H1 (cell line): ENCODE measurements around the gene MACROD1. TPM values are rescaled to one million over a fixed set of nuclear protein-coding genes. Genes with fewer than 3 reads are reported as not detected.

ENCODE experiments used
- CTCF ChIA-PET: fragments of 300-600 bp; sonication (Branson Sonifier 250); formaldehyde crosslinking; loops from one replicate; lab custom pipeline; 2021; ENCODE audit not compliant: partially characterized antibody; lab: Charles Lee
- POLR2A ChIA-PET: fragments of 300-600 bp; sonication (Branson Sonifier 250); formaldehyde crosslinking; loops from one replicate; lab custom pipeline; 2021; ENCODE audit warnings: inconsistent platforms; ENCODE audit not compliant: partially characterized antibody; lab: Charles Lee
- DNase-seq, 2 experiments: peaks; one replicate each; pipeline versions ENCODE4 v3.0.0 to v3.0.0-alpha.2; 2010 to 2022; ENCODE audit warnings: low spot score in 2 of 2, low read depth in 1 of 2, mixed read lengths in 1 of 2
- FAIRE-seq: peaks from 2 replicates; lab custom pipeline; 2011; peaks lifted over from hg19 to GRCh38; lab: Jason Lieb, UNC
- H2AFZ ChIP-seq: 2 replicates; pipeline ENCODE4 v1.8.1; 2012; ENCODE audit warnings: low read length, inconsistent platforms
- H2AK5ac ChIP-seq: 2 replicates; pipeline ENCODE4 v1.6.1; 2013; ENCODE audit warnings: low read depth, low read length
- H2BK120ac ChIP-seq: replicated peaks from 2 replicates; pipeline ENCODE3; 2013; ENCODE audit warnings: low read depth, low read length, inconsistent platforms
- H2BK12ac ChIP-seq: 2 replicates; pipeline ENCODE4 v1.6.1; 2013; ENCODE audit warnings: low read depth, low read length
- H2BK15ac ChIP-seq: 2 replicates; pipeline ENCODE4 v1.6.1; 2013; ENCODE audit warnings: low read length
- H2BK20ac ChIP-seq: 2 replicates; pipeline ENCODE4 v1.6.1; 2013; ENCODE audit warnings: low read length
- H2BK5ac ChIP-seq: 2 replicates; pipeline ENCODE4 v1.6.1; 2013; ENCODE audit warnings: low read depth, low read length
- H3K14ac ChIP-seq: 2 replicates; pipeline ENCODE4 v1.6.1; 2013; ENCODE audit warnings: inconsistent platforms; ENCODE audit not compliant: insufficient read length
- H3K18ac ChIP-seq: 2 replicates; pipeline ENCODE4 v1.6.1; 2013; ENCODE audit warnings: low read length; ENCODE audit errors: extremely low read depth
- H3K23ac ChIP-seq: 2 replicates; pipeline ENCODE4 v1.6.1; 2013; ENCODE audit warnings: inconsistent platforms; ENCODE audit not compliant: insufficient read length
- H3K23me2 ChIP-seq: 2 replicates; pipeline ENCODE4 v1.6.1; 2013; ENCODE audit warnings: low read depth, low read length
- H3K27ac ChIP-seq: 2 replicates; pipeline ENCODE4 v1.6.1; 2011; ENCODE audit warnings: low read depth, low read length, inconsistent platforms
- H3K27me3 ChIP-seq, 4 experiments: replicated peaks in 1 of 4; 1 replicate in 1 of 4; 2 replicates in 3 of 4; pipeline versions ENCODE4 v1.6.1 to v1.8.1; 2011 to 2013; ENCODE audit warnings: low read length in 3 of 4, mild to moderate bottlenecking in 3 of 4, inconsistent platforms in 2 of 4, mixed read lengths in 2 of 4, moderate library complexity in 1 of 4; ENCODE audit not compliant: control insufficient read depth in 3 of 4, insufficient read depth in 3 of 4; ENCODE audit errors: extremely low read depth in 1 of 4
- H3K36me3 ChIP-seq, 4 experiments: 2 replicates each; pipeline versions ENCODE4 v1.6.1 to v1.8.1; 2011 to 2013; ENCODE audit warnings: mild to moderate bottlenecking in 4 of 4, low read length in 3 of 4, moderate library complexity in 2 of 4, control low read depth in 1 of 4, inconsistent platforms in 1 of 4; ENCODE audit not compliant: insufficient read depth in 4 of 4, control insufficient read depth in 2 of 4
- H3K4ac ChIP-seq: replicated peaks from 2 replicates; pipeline ENCODE3; 2013; ENCODE audit warnings: low read length, low read depth, mixed read lengths, inconsistent platforms; ENCODE audit not compliant: insufficient read length
- H3K4me1 ChIP-seq, 4 experiments: replicated peaks in 1 of 4; 1 replicate in 1 of 4; 2 replicates in 3 of 4; pipeline versions ENCODE4 v1.6.1 to v1.8.1; 2011 to 2013; ENCODE audit warnings: low read length in 3 of 4, inconsistent platforms in 2 of 4, mixed read lengths in 1 of 4; ENCODE audit not compliant: insufficient read depth in 4 of 4, control insufficient read depth in 3 of 4
- H3K4me2 ChIP-seq, 2 experiments: 2 replicates each; pipeline versions ENCODE4 v1.6.1 to v1.8.1; 2011 to 2013; ENCODE audit warnings: low read depth in 2 of 2, low read length in 2 of 2, control low read depth in 1 of 2, inconsistent platforms in 1 of 2, mild to moderate bottlenecking in 1 of 2; ENCODE audit not compliant: insufficient read depth in 1 of 2
- H3K4me3 ChIP-seq, 4 experiments: fragments of 200-600, 300-600 bp in 1 of 4; sonication (generic), shearing (Covaris generic), sonication (Bioruptor Twin) in 1 of 4; 2 replicates each; pipeline versions ENCODE4 v1.5.1 to v1.8.1; 2011 to 2016; ENCODE audit warnings: low read length in 4 of 4, low read depth in 3 of 4, control low read depth in 2 of 4, inconsistent platforms in 2 of 4, mild to moderate bottlenecking in 2 of 4, mixed read lengths in 1 of 4, moderate library complexity in 1 of 4; ENCODE audit not compliant: insufficient read depth in 2 of 4; ENCODE audit errors: extremely low read depth in 1 of 4
- H3K56ac ChIP-seq: replicated peaks from 2 replicates; pipeline ENCODE3; 2013; ENCODE audit warnings: low read depth, mild to moderate bottlenecking, mixed read lengths, low read length, inconsistent platforms; ENCODE audit not compliant: insufficient read length
- H3K79me1 ChIP-seq: 2 replicates; pipeline ENCODE4 v1.6.1; 2013; ENCODE audit warnings: low read depth, low read length, control low read depth
- H3K79me2 ChIP-seq, 2 experiments: 2 replicates each; pipeline versions ENCODE4 v1.6.1 to v1.8.1; 2012 to 2013; ENCODE audit warnings: low read length in 2 of 2, mild to moderate bottlenecking in 2 of 2, inconsistent platforms in 1 of 2; ENCODE audit not compliant: insufficient read depth in 2 of 2, control insufficient read depth in 1 of 2
- H3K9ac ChIP-seq, 4 experiments: replicated peaks in 1 of 4; 1 replicate in 1 of 4; 2 replicates in 3 of 4; pipeline versions ENCODE4 v1.6.1 to v1.8.1; 2011 to 2013; ENCODE audit warnings: low read depth in 3 of 4, low read length in 3 of 4, control low read depth in 2 of 4, mild to moderate bottlenecking in 2 of 4, moderate library complexity in 2 of 4, inconsistent platforms in 1 of 4; ENCODE audit errors: extremely low read depth in 1 of 4
- H3K9me3 ChIP-seq, 2 experiments: 2 replicates each; pipeline versions ENCODE4 v1.6.1 to v1.8.1; 2012 to 2013; ENCODE audit warnings: mild to moderate bottlenecking in 2 of 2, moderate library complexity in 2 of 2, control low read depth in 1 of 2, inconsistent platforms in 1 of 2, low read depth in 1 of 2, low read length in 1 of 2, mixed read lengths in 1 of 2; ENCODE audit not compliant: insufficient read depth in 2 of 2
- H4K20me1 ChIP-seq, 2 experiments: replicated peaks in 1 of 2; 2 replicates each; pipeline versions ENCODE3 to v1.8.1; 2011 to 2013; ENCODE audit warnings: inconsistent platforms in 2 of 2, low read length in 2 of 2, mild to moderate bottlenecking in 1 of 2; ENCODE audit not compliant: insufficient read depth in 2 of 2, control insufficient read depth in 1 of 2
- H4K5ac ChIP-seq: 2 replicates; pipeline ENCODE4 v1.6.1; 2013; ENCODE audit warnings: low read length, low read depth, mixed read lengths, inconsistent platforms; ENCODE audit not compliant: insufficient read length
- H4K8ac ChIP-seq: 2 replicates; pipeline ENCODE4 v1.8.0; 2013; ENCODE audit warnings: mild to moderate bottlenecking, moderate library complexity, low read length, inconsistent platforms; ENCODE audit not compliant: insufficient read depth; ENCODE audit errors: extremely low read depth
- H4K91ac ChIP-seq: replicated peaks from 2 replicates; pipeline ENCODE3; 2013; ENCODE audit warnings: low read length, mixed read lengths, inconsistent platforms; ENCODE audit not compliant: insufficient read length
- ASH2L ChIP-seq: fragments of 200-600, 300-600 bp; sonication (generic); IDR thresholded peaks from one replicate; pipeline ENCODE4 v1.7.1; 2017; ENCODE audit warnings: low read length
- BRCA1 ChIP-seq: IDR thresholded peaks from 2 replicates; pipeline ENCODE4 v1.6.1; 2012; ENCODE audit warnings: low read depth, low read length, improper control_type of control experiment
- FOSL1 ChIP-seq: IDR thresholded peaks from 2 replicates; pipeline ENCODE4 v1.6.1; 2011; ENCODE audit warnings: mild to moderate bottlenecking, low read depth, low read length, moderate library complexity; ENCODE audit not compliant: insufficient read depth
- GTF2F1 ChIP-seq: IDR thresholded peaks from 2 replicates; pipeline ENCODE4 v1.6.1; 2012; ENCODE audit warnings: low read depth, low read length, improper control_type of control experiment, borderline replicate concordance
- RAD21 ChIP-seq, 2 experiments: IDR thresholded peaks in 1 of 2; conservative IDR thresholded peaks in 1 of 2; 2 replicates each; pipeline ENCODE4 v1.6.1; 2011; ENCODE audit warnings: low read depth in 2 of 2, low read length in 2 of 2, improper control_type of control experiment in 1 of 2, inconsistent platforms in 1 of 2, mild to moderate bottlenecking in 1 of 2, moderate library complexity in 1 of 2
- RXRA ChIP-seq: IDR thresholded peaks from 2 replicates; pipeline ENCODE4 v1.6.1; 2011; ENCODE audit warnings: low read depth, mild to moderate bottlenecking, low read length, moderate library complexity; ENCODE audit not compliant: insufficient read depth
- WGBS, 2 experiments: shearing (Covaris generic) in 1 of 2; methylation state at CpG; one replicate each; pipeline versions ENCODE4 v1.1.6 to v1.1.7; 2013 to 2015; ENCODE audit warnings: low lambda C conversion rate in 2 of 2, mixed read lengths in 2 of 2, inconsistent platforms in 1 of 2, low coverage in 1 of 2, missing lambda C conversion rate in 1 of 2; ENCODE audit not compliant: insufficient replicate concordance in 2 of 2, insufficient coverage in 1 of 2, insufficient read length in 1 of 2; ENCODE audit errors: extremely low coverage in 1 of 2, missing lambda C conversion rate in 1 of 2; 5-methylcytosine and 5-hydroxymethylcytosine counted together
- polyA plus RNA-seq, 7 experiments: library from polyadenylated mRNA; depleted of rRNA in 3 of 7; stranded (reverse) in 5 of 7; unstranded in 2 of 7; fragments of >200 nt in 5 of 7; fragments of 200-250 nt in 2 of 7; gene quantifications; 1 replicate in 5 of 7; 2 replicates in 1 of 7; 4 replicates in 1 of 7; pipeline versions ENCODE4 v1.2.1 to v1.2.3, GENCODE V29; 2011 to 2013; ENCODE audit warnings: missing spikeins in 2 of 7, mixed read lengths in 2 of 7
- total RNA-seq: library from RNA; stranded (reverse); fragmentation: NEBNext Ultra II Directional; extraction: Animal tissue kit (Norgen Biotek cat#: 25700); gene quantifications from 2 replicates; pipeline ENCODE4 v1.2.1, GENCODE V29; 2021
- TF ChIP-seq, protein P1 (sequence below), 3 experiments: IDR thresholded peaks; 1 replicate in 2 of 3; 2 replicates in 1 of 3; pipeline versions ENCODE4 v1.5.1 to v1.6.1; 2011; ENCODE audit warnings: low read length in 3 of 3, mild to moderate bottlenecking in 3 of 3, inconsistent platforms in 2 of 3, low read depth in 1 of 3, moderate library complexity in 1 of 3; ENCODE audit not compliant: insufficient read depth in 1 of 3; ENCODE audit errors: control extremely low read depth in 1 of 3

Gene MACROD1
- total and polyA plus RNA-seq, 2 of the 8 experiments (the other 6 are each of a cell fraction or from before 2014, with no cell fraction given) = 19.5 to 34.1 TPM

DNA sequence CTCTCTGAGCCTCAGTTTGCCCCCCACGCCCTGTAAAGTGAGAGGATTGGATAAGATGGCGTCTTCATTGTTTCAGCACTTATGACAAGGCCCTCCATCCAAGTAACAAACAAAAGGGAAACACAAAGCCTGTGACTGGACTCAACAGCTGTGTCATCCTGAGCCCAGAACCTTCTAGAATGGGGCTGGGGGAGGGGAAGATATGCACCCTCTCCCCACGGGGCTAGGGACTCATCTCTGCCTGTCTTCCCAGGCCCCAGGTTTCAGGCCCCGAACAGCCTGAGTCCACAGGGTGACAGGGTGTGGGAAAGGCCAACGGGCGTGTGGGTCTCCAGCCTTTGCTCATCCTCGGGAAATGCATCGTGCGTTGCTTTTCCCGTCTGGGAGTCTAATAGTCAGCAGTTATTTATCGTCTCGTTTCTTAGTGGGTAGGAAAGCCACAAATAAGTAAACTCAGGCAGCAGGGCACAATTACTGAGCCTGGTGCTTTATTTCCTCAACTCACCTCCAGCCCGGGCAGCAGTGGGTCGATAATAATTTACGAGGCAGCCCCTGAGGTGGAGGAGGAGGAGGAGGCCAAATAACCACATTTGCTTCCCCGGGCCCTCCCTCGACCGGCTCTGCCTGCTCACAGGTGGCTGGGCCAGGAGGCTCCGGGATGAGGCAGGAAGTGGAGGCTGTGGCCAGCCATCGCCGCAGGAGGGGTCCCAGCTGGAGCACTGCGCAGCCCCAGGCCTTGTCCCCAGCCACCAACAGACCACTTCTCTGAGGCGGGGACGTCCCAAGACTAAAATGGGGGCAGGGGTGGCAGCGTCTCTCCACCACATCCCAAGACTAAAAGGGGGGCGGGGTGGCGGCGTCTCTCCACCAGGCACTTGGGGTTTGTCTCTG is 75.8 kb downstream of the MACROD1 start:
- peak overlapping the region; percentile 46; the same call in 1 of the 2 replicates for H4K8ac ChIP-seq
- no peak overlapping the region for H4K5ac ChIP-seq
- H2AK5ac ChIP-seq = peak overlapping the region; percentile 82; the same call in 1 of the 2 replicates
- H2BK15ac ChIP-seq = peak overlapping the region; percentile 72; the same call in 1 of the 2 replicates
- ChIA-PET POLR2A (interaction anchor here (0.6 to 0.7 kb wide), 2 partner anchors 170 to 295 kb away, joined by 3 read pairs; no protein-coding TSS in a partner anchor), CTCF (interaction anchor here (1.0 to 3.5 kb wide), 12 partner anchors 13 to 74 kb away, joined by 3 to 15 read pairs (median 4); no protein-coding TSS in a partner anchor)
- H3K27ac ChIP-seq = no peak overlapping the region
- no peak overlapping the region for H3K4me2 ChIP-seq
- no peaks in the 10 kb centered on the region for H3K9me3 ChIP-seq
- DNase-seq = no peak
- H2BK120ac ChIP-seq = no peak overlapping the region
- no peak overlapping the region for H3K9ac ChIP-seq
- no peak overlapping the region for H2BK20ac ChIP-seq
- H2BK12ac ChIP-seq = peak overlapping the region; percentile 50; the same call in 1 of the 2 replicates
- peaks cover 22 to 37% of the 10 kb centered on the region in 2 experiments for H4K20me1 ChIP-seq
- peaks cover 5% of the 10 kb centered on the region; the same call in 1 of the 2 replicates for H3K79me1 ChIP-seq
- H2AFZ ChIP-seq = no peak overlapping the region
- H3K27me3 ChIP-seq = peaks cover 2 to 50% (median 34%) of the 10 kb centered on the region in 4 experiments
- no peak overlapping the region for H3K23ac ChIP-seq
- no peak for FAIRE-seq
- H3K56ac ChIP-seq = no peak overlapping the region
- H2BK5ac ChIP-seq = no peak overlapping the region
- H3K14ac ChIP-seq = no peak overlapping the region
- H3K18ac ChIP-seq = no peak overlapping the region
- no peaks in the 10 kb centered on the region for H3K23me2 ChIP-seq
- no peaks in the 10 kb centered on the region for H3K79me2 ChIP-seq
- 88% methylated on average over 24 of the region's 28 CpGs; no CpG with 5 or more reads in 1 of the 2 experiments for WGBS, 2 experiments
- H3K4me1 ChIP-seq = peaks cover 0 to 8% (median 5%) of the 10 kb centered on the region in 4 experiments; a peak in 6 of 7 replicates
- no peak overlapping the region for H3K4me3 ChIP-seq
- no peak overlapping the region for H4K91ac ChIP-seq
- no peak overlapping the region for H3K4ac ChIP-seq
- no peaks in the 10 kb centered on the region for H3K36me3 ChIP-seq
- TF ChIP-seq, protein P1, sequence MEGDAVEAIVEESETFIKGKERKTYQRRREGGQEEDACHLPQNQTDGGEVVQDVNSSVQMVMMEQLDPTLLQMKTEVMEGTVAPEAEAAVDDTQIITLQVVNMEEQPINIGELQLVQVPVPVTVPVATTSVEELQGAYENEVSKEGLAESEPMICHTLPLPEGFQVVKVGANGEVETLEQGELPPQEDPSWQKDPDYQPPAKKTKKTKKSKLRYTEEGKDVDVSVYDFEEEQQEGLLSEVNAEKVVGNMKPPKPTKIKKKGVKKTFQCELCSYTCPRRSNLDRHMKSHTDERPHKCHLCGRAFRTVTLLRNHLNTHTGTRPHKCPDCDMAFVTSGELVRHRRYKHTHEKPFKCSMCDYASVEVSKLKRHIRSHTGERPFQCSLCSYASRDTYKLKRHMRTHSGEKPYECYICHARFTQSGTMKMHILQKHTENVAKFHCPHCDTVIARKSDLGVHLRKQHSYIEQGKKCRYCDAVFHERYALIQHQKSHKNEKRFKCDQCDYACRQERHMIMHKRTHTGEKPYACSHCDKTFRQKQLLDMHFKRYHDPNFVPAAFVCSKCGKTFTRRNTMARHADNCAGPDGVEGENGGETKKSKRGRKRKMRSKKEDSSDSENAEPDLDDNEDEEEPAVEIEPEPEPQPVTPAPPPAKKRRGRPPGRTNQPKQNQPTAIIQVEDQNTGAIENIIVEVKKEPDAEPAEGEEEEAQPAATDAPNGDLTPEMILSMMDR (IDR thresholded peaks at IDR 0.05; ENCODE audit: control extremely low read depth in 1 of 3, insufficient read depth in 1 of 3, low read depth in 1 of 3, low read length in 3 of 3) = no peak
- TF ChIP-seq ASH2L (no peak), BRCA1 (no peak), RAD21 (IDR thresholded peaks at IDR 0.05 in 1 of 2, conservative IDR thresholded peaks at IDR 0.05 in 1 of 2; ENCODE audit: low read depth in 2 of 2, low read length in 2 of 2) (no peak), FOSL1 (no peak), RXRA (no peak), GTF2F1 (no peak)
